Mesodermal cell (in vitro differentiated cells): ENCODE measurements around the gene CARD8.
A peak's percentile ranks its signal among the peaks of the same experiment; 100 is the strongest.
"Not testable (repeated sequence)": the region's sequence is repeated elsewhere in the genome, so short reads cannot be mapped to it uniquely, and the experiment has no call there.

Experiments used
- H3K27ac ChIP-seq: 2 replicates; pipeline ENCODE4 v1.7.0; 2013; ENCODE audit warnings: mild to moderate bottlenecking, low read depth, low read length, moderate library complexity; ENCODE audit not compliant: severe bottlenecking
- H3K36me3 ChIP-seq: 2 replicates; pipeline ENCODE4 v1.7.1; 2013; ENCODE audit warnings: mild to moderate bottlenecking, low read length, moderate library complexity; ENCODE audit not compliant: control insufficient read depth, insufficient read depth
- H3K4me1 ChIP-seq: one replicate; pipeline ENCODE4 v1.7.1; 2013; ENCODE audit warnings: mild to moderate bottlenecking, low read length; ENCODE audit not compliant: insufficient read depth, control insufficient read depth, poor library complexity, severe bottlenecking
- H3K4me3 ChIP-seq: 2 replicates; pipeline ENCODE4 v1.7.0; 2013; ENCODE audit warnings: low read length, control low read depth, mild to moderate bottlenecking; ENCODE audit not compliant: insufficient read depth, poor library complexity, severe bottlenecking; ENCODE audit errors: extremely low read depth
- H3K9me3 ChIP-seq: 2 replicates; pipeline ENCODE4 v1.7.1; 2013; ENCODE audit warnings: mild to moderate bottlenecking, low read length, moderate library complexity; ENCODE audit not compliant: control insufficient read depth
- WGBS, 2 experiments: methylation state at CpG; one replicate each; pipeline ENCODE4 v1.1.5; 2013; ENCODE audit warnings: missing lambda C conversion rate in 2 of 2; ENCODE audit not compliant: insufficient coverage in 2 of 2; 5-methylcytosine and 5-hydroxymethylcytosine counted together

CARD8 gene

GRCh38 chr19:48260359-48260714 lies 4.6 kb upstream of the CARD8 start:
- not testable (repeated sequence) for H3K4me1 ChIP-seq, H3K4me3 ChIP-seq, H3K9me3 ChIP-seq, H3K27ac ChIP-seq, H3K36me3 ChIP-seq
- no CpG with 5 or more reads among the region's 8 CpGs for WGBS, 2 experiments

- H3K4me1 ChIP-seq, H3K36me3 ChIP-seq, H3K9me3 ChIP-seq, H3K27ac ChIP-seq, H3K4me3 ChIP-seq: not testable (repeated sequence)
- WGBS, 2 experiments, result 93 to 94% methylated on average over 3 of the region's 4 CpGs
These were observed 3.3 kb upstream of the CARD8 start for GRCh38 chr19:48258992-48259391.

- Histone ChIP-seq H3K4me3 (no peak overlapping the region), H3K4me1 (peaks cover 5% of the 10 kb centered on the region), H3K36me3 (peaks cover 3% of the 10 kb centered on the region), H3K27ac (peak overlapping the region; percentile 66), H3K9me3 (no peaks in the 10 kb centered on the region)
- WGBS, 2 experiments, result 80 to 81% methylated on average over 4 to 5 of the region's 6 CpGs
These were observed 2.6 kb upstream of the CARD8 start for GRCh38 chr19:48258350-48258749.

- no peak overlapping the region for H3K27ac ChIP-seq
- peaks cover 9% of the 10 kb centered on the region for H3K36me3 ChIP-seq
- 94% methylated on average over 2 to 3 of the region's 4 CpGs for WGBS, 2 experiments
- H3K9me3 ChIP-seq, result no peaks in the 10 kb centered on the region
- peaks cover 8% of the 10 kb centered on the region for H3K4me1 ChIP-seq
- no peak overlapping the region for H3K4me3 ChIP-seq
These were observed 1.2 kb downstream of the CARD8 start for GRCh38 chr19:48254529-48254970.

- peaks cover 10% of the 10 kb centered on the region for H3K4me1 ChIP-seq
- H3K27ac ChIP-seq, result no peak overlapping the region
- H3K9me3 ChIP-seq, result no peaks in the 10 kb centered on the region
- H3K36me3 ChIP-seq, result peaks cover 13% of the 10 kb centered on the region
- H3K4me3 ChIP-seq, result no peak overlapping the region
These were observed 1.7 kb downstream of the CARD8 start for GRCh38 chr19:48253999-48254398.

- Histone ChIP-seq H3K4me3 (no peak overlapping the region), H3K36me3 (peaks cover 18% of the 10 kb centered on the region)
- WGBS, 2 experiments, result 90% methylated on average over 1 of the region's 4 CpGs; no CpG with 5 or more reads in 1 of the 2 experiments
These were observed 3.1 kb downstream of the CARD8 start for GRCh38 chr19:48252609-48253008.

GRCh38 chr19:48250290-48251025 lies 5.3 kb downstream of the CARD8 start:
- Histone ChIP-seq H3K36me3 (peaks cover 31% of the 10 kb centered on the region), H3K27ac (no peak overlapping the region), H3K4me1 (peaks cover 5% of the 10 kb centered on the region), H3K9me3 (no peaks in the 10 kb centered on the region), H3K4me3 (no peak overlapping the region)
- 100% methylated on average over 1 of the region's 2 CpGs; no CpG with 5 or more reads in 1 of the 2 experiments for WGBS, 2 experiments

More at GRCh38 chr19:48252609-48253008, 3.1 kb downstream of the CARD8 start:
- H3K4me1 ChIP-seq, result peaks cover 5% of the 10 kb centered on the region
- no peaks in the 10 kb centered on the region for H3K9me3 ChIP-seq
- H3K27ac ChIP-seq, result no peak overlapping the region

GRCh38 chr19:48249502-48250014 lies 6.2 kb downstream of the CARD8 start:
- peaks cover 5% of the 10 kb centered on the region for H3K4me1 ChIP-seq
- H3K9me3 ChIP-seq, result no peaks in the 10 kb centered on the region
- H3K4me3 ChIP-seq, result no peak overlapping the region
- 86 to 95% methylated on average over 4 to 11 of the region's 13 CpGs for WGBS, 2 experiments
- H3K27ac ChIP-seq, result peak overlapping the region; percentile 64
- H3K36me3 ChIP-seq, result peaks cover 31% of the 10 kb centered on the region

GRCh38 chr19:48248081-48248833 lies 7.5 kb downstream of the CARD8 start:
- 97 to 98% methylated on average over 4 of the region's 7 CpGs for WGBS, 2 experiments
- Histone ChIP-seq H3K9me3 (no peaks in the 10 kb centered on the region), H3K27ac (no peak overlapping the region), H3K36me3 (peaks cover 32% of the 10 kb centered on the region), H3K4me1 (peaks cover 5% of the 10 kb centered on the region), H3K4me3 (no peak overlapping the region)

GRCh38 chr19:48247212-48247611 lies 8.5 kb downstream of the CARD8 start:
- H3K4me1 ChIP-seq, result peaks cover 5% of the 10 kb centered on the region
- no peak overlapping the region for H3K27ac ChIP-seq
- H3K9me3 ChIP-seq, result no peaks in the 10 kb centered on the region
- 83 to 100% methylated on average over 1 to 2 of the region's 3 CpGs for WGBS, 2 experiments
- peaks cover 32% of the 10 kb centered on the region for H3K36me3 ChIP-seq
- H3K4me3 ChIP-seq, result no peak overlapping the region

- H3K9me3 ChIP-seq, result no peaks in the 10 kb centered on the region
- peaks cover 38% of the 10 kb centered on the region for H3K36me3 ChIP-seq
- H3K27ac ChIP-seq, result no peak overlapping the region
- 91 to 97% methylated on average over 3 to 4 of the region's 5 CpGs for WGBS, 2 experiments
- no peak overlapping the region for H3K4me3 ChIP-seq
- peaks cover 5% of the 10 kb centered on the region for H3K4me1 ChIP-seq
These were observed 9.6 kb downstream of the CARD8 start for GRCh38 chr19:48246101-48246500.
